GM18502 (cell line): ENCODE data around the gene IGSF9B.

Experiments used
- ATAC-seq: cut with Tn5 transposase; IDR thresholded peaks from one replicate; pipeline ENCODE4 v1.9.1; 2021; ENCODE audit warnings: mild to moderate bottlenecking; ENCODE audit not compliant: unreplicated experiment, poor library complexity

IGSF9B gene

DNA sequence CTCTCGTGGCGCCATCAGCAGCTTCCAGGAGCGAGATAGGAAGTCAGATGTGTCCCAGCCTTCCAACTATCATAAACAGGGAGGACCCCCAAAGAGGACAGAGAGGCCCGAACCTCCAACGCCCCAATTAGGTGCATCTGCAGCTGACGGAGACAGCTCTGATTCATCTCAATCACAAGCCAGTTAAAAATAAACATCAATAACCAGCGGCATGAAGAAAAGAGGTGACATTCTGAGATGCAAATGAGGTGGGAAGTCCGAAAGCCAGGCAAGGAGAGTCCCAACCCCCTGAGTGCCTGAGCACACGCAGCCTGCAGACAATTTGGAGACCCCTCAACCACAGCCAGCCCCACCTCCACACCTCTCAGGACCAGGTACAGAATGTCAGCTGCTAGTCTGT is 28.1 kb upstream of the IGSF9B start:
- peak; percentile 76 for ATAC-seq

DNA sequence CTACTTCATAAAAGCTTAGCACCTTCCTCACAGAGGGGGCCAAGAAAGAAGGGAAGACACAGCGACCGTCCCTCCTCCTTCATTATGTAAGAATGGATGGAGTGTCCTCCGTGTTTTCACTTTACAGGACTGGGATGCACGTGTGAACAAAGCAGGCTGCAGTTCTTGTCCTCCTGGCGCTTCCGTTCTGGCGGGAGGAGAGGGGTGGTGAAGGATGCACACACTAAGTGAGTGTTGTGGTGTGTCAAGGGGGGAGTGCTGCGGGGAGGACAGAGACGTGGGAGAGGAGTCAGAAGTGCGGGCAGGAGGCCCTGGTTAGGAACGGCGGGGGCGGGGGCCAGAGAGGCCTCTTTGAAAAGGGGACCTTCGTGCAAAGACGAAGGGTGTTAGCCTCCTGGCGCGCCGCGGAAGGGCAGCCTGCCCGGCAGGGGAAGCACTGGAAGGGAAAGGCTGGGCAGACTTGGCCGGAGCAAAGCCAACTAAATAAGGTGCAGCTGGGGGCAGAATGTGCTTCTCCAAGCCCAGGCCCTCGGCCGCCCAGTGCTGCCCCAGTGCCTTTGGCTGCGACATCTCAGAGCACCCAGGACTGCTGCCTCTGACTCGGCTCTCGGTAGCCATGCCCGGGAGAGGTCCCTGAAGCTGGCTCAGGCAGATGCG is 27.0 kb upstream of the IGSF9B start:
- no peak for ATAC-seq

DNA sequence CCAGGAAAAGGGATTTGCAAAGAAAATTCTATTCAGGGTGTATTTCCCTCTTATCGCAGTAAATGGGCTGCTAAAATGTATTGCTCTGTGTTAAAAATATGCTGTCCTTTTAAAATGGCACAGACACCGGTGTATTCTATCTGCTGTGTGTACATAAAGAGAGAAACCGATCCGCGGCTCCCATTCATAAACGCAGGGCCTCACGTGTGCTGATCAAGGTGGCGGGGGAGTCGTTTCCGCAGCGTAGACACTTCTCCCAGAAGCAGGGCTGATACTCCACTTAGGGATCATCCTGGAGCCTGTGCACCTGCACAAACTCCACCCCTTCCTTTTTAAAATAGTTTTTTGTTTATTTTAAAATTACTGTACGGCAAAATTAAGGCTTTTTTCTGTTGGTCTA is 26.1 kb upstream of the IGSF9B start:
- ATAC-seq = no peak

DNA sequence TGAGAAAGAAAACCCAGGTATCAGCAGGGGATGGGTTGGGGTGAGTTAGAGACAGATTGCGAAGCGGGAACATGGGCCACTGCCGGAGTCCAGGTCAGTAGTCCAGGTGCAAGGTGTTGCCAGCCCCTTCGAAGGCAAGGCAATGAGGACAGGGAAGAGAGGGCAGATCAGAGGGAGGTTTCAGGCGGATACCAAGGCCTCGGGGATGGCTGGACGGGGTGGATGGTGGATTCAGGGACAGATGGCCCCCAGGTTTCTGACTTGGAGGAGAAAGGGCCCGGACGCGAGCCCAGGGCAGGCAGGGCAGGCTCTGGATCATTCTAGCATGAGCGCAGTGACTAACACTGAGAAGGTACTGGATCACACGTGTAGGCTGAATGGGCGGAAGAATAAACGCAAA is 25.4 kb upstream of the IGSF9B start:
- no peak for ATAC-seq

DNA sequence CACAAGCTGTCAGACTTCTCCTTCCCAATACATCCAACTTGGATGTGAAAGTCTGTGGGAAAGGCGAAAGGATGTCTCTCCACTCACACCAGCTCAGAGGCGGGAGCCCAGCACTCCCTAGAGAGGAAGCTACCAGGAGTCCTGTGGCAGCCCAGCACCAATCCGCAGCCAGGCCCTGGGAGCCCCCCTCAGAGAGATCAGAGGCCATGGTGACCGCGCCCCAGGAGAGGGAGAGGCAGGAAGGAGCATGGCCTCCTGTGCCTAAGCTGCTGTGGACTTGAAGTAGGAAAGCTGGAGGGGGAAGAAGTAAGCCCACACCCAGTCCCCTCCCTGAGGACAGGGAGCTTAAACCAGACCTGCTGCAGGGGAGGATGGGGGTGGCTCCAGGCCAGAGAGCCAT is 24.4 kb upstream of the IGSF9B start:
- ATAC-seq = no peak

DNA sequence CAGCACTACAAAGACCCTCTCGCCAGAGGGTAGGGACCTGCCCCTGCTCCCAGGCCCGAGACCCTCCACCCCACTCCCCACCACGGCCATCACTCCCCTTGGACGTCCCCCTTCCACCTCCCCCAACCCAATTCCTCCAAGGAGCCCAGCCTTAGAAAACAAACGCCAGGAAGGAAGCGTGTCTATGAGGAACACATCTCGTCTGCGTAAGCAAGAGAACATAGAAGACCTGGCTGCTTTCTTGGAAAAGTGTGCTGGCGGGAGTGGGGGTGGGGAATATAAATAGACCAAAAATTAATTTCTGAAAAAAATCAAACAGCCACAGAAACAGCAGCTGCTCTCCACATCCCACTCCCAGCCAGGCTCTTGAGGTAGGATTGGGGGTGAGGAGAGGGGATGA is 23.9 kb upstream of the IGSF9B start:
- no peak for ATAC-seq

DNA sequence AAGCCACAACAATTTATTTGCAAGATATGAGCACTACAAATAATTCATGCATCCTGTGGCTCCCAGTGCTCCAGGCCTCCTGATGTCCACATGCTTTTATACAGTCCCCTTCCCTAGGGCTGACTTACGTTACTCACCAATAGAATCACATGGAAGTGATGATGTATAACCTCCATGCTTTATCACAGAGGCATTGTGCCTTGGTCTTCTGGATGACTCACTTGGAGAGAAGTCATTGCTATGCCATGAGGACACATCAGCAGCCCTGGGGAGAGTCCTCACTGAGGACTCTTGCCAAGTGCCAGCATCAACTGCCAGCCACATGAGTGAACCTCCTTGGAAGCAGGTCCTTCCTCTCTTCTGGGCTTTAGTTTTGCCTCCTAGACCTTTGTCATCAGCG is 22.0 kb upstream of the IGSF9B start:
- no peak for ATAC-seq

DNA sequence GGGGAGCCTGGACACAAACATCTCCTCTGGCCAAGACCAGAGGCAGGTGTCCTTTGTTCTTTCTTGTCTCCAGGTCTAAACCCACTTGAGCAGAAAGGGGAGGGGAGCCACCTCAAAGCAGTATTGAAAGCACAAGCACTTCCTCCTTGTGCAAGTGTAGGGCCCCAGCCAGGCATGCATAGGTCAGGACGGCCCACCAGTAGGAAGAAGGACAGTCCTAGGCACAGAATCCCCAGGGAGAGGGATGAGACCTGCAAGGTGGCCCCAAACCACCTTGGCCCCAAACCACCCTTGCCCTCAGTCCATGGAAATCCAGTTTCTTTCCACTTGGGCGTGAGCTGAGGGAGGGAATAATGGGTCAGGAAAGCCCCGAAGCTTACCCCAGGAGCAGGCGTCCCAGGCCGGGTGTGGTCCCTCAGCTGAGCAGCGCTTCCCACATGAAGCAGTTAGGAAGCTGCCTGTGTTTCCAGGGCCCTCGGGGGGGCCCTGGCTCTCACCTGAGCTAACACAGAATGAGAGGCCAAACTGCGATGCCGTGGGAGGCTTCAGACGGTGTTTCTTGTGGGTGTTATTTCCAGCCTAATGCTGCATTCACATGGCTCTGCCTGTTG is 20.4 kb upstream of the IGSF9B start:
- ATAC-seq = peak; percentile 100

DNA sequence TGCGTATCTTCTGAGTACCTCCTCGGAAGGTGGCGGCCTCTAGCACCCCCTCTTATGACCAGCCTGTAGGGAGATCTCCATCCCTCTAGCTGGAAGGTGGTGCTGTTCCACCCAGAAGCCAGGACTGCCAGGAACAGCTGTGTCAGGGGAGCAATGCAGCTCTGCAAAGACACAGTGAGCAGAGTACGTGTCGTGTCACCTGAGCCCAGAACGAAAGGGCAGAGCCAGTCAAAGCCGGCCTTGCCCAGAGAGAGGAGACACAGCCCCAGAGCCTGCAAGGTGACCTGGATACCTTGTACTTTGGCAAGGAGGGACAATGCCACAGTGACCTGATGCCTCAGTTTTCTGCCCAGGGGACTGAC is 18.7 kb upstream of the IGSF9B start:
- no peak for ATAC-seq

DNA sequence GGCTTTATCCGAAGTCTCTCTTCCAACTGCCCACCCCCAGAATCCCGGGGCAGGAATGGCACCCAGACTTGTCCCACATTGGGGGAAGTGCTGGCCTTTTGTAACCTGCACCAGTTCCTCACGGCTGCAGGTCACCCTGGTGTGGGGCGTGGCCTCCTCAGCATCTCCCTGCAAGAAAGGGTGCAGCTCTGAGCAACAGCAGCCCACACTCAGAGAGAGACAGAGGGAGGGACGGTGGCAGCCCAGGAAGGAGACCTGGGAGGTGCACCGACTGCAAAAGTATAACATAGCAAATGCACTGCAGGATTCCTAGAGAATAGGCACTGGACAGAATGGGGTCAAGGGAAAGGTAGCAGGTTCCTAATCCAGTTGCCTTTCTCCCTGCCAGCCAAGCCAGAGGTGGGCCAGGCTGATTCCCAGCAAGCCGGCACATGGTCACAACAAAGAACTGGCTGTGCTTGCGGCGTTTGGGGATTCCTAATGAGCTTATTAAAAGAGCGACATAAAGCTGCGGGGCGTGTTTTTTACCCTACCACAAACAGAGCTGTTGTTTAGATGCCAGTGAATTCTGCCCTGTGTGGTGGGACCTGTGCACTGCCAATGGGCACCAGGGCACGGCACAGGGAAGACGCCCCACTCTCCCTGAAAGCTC is 18.2 kb upstream of the IGSF9B start:
- no peak for ATAC-seq

DNA sequence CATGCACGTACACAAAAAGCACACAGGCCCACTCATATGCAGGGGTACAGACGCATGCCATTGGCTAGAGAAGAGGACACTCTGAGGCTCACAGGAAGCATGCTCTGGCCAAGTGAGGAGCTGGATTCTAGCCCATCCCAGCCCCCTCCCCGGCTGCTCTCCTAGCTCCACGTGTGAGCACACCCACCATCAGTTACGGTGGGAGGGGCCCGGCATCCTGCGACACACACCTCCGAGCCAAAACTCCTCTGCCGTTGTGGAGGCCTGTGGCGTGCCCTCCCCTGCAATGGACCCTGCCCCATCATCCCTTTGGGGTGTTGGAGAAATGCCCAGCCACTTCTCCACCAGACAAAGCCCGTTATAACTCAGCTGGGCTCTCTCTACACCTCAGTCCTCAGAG is 15.1 kb upstream of the IGSF9B start:
- ATAC-seq = no peak

DNA sequence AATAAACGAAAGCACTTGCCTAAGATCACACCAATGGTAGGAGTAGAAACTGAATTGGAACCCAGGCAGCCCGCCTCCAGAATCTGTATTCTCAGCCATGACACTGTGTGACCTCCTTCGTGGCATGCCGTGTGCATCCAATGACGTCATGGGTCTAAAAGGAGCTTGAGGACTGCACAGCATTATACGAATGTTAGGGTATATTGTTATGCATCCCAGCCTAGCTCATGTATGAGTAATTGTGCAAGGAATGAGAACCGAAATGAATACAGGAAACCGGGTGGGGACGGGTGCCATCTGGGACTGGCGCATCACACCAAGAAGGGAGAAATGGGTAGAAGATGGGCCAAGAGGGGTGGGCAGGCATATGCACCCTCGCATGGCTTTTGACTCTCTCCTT is 12.3 kb upstream of the IGSF9B start:
- no peak for ATAC-seq

DNA sequence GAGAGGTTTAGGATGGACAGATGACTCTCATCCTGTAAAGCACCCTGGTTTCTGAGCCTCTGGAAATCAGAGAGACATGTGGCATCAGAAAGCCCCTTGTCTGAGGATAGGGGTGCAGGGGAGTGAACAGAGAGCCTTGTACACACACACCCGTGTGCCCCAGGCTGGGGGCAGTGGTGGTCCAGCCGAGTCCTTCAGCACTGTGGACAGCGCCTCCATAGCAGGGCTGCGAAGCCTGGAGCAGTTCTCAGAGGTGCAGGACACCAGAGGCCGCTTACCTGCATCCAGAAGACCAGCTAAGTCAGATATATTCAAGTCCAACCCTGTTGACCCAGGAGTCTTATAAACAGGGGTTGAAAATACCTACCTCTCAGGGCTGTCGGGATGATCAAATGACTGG is 11.5 kb upstream of the IGSF9B start:
- no peak for ATAC-seq

DNA sequence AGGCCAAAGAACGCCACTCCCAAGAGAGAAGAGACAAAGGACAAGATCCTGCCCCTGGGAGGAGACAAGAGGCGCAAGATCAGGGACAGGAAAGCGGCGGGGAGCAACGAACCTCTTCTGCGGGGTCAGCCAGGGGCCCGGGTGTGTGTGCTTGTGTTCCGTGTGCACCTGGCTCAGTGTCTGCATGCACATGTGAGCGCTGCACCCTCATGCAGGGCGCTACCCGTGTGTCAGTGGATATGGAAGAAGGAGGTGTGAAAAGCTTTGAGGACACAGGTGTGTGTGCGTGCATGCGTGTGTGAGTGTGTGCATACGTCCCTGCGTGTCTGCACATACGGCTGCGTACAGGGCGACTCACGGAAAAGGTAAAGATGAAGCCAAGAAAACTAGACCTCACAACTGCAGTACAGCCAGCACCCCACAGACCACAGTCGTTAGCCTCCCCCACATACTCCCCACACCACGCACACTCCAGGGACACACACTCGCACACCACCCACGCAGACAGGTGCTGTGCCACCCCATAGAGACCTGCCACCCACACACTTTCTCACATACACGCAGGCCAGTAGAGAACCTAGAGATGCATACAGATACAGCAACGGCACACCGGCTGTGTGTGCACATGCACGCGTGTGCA is 11.0 kb upstream of the IGSF9B start:
- ATAC-seq = no peak

DNA sequence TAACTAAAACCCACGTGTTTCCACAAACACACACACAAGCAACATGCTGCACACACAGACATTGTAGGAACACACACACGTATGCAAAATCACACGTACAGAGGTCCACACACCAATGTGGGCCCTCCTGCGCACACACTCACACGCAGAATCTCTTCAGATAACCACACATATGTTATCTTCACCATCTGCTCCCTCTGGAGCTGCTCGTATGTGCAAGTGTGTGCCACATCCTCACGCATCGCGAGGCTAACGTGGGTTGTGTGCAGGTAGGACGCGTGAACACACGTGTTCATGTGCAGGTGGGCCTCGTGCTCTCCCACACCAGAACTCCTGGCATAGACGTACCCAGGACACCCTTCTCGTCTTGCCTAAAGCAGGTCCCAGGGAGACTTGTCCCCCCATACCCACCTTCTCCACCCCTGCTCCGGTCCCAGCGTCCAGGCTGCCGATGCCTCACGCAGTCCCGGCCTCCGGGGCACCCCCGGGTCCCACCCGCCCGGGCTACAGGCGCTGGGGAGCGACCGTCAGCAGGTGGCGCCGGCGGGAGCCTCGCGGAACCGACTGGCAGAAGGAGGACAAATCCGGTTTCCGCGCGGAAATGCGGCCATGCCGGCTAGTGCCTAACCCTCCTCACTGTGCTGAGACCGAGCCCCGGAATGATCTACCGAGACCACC is 10.3 kb upstream of the IGSF9B start:
- ATAC-seq = peak; percentile 73

DNA sequence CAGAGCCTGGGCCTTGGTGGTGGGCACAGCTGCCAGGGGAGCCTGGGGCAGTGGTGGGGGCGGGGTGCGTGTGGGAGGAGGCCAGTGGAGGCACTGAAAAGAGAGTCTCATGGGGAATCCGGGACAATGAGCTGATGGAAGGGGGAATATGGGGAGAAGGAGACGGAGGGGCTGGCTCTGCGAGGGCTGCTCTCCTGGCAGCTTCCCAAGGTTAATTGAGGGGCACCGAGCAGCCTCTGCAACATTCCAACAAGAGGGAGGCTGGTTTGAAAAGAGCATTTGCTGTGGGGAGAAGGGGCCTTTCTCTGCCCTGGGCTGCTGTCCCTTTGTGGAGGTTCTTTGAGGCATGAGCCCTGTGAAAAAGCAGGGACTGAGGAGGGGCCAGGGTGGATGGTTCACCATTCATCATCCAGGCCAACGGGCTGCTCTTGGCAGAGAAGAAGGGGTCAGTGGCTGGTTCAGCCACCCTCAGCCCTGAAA is 9.4 kb upstream of the IGSF9B start:
- ATAC-seq = no peak

DNA sequence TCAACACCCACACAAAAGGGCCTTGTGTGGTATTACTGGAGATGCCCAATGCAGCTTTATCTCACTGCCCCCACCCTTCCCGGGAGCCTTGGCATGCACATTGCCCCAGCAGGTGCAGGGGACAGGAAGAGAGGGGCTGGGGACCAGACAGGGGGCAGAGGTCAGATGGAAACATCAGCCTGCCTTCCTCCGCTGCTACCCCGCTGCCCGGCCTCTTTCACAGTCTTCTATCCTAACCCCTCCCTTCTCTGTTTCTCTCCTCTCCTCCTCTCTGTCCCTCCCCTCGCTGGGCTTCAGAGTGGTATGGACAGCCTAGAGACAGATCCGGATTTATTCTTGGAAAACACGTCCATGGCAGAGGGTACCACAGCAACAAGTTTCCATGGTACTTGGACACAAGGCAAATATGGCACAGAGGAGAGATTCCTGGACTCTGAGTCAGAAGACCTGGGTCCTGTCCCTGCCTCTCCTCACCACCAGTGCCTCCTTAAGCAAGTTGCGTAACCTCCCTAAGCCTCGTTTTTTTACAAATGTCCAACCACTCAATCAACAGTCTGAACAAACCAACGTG is 8.3 kb upstream of the IGSF9B start:
- no peak for ATAC-seq

DNA sequence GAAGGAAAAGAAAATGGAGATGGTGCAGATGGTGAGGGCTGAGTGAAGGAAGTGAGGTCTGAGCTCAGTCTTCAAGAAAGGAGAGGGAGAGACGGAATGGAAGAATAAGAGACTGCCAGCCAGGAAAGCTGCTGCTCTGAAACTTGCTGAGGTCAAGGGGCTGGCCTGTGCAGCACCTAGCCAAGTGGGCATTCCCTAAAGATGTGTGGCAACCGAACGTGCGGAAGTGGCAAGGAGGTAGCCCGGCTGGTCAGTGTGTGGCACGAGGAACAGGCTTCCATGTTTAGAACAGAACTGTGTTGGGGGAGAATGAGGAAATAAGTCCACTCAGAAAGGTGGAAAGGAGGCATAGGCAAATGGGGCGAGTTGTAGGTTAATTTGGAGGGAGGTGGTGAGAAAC is 7.6 kb upstream of the IGSF9B start:
- no peak for ATAC-seq

DNA sequence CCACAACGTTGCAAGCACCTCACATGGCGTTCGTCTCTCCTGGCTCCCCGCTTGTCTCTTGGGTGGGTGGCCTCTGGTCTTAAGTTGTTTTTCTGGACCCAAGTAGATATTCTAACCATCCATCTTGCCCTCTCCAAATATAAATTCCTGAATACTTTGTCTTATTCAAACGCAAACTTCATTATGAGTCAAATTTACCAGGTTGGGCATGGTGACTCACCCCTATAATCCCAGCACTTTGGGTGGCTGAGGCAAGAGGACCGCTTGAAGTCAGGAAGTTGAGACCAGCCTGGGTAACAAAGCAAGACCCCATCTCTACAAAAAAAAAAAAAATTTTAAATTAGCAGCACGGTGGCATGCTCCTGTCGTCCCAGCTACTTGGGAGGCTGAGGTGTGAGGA is 5.1 kb upstream of the IGSF9B start:
- ATAC-seq = no peak

DNA sequence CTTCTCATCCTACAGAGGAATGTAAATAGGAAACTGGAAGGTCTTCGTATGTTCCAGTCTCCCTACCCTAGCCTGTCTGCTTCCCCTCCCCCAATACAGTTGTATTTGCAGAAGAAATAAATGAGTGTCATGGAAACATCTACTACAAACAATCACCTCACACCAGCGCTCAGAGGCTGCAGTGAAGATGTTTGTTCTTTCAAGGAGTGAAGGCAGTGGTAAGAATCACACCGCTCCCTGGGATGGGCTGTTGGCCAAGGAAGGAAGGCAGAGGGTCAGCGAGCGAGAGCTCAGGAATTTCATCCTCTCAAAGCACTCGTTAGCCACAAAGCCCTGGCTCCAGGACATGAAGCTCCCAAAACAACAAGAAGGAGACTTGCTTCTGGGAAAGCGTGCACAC is 1.1 kb upstream of the IGSF9B start:
- ATAC-seq = no peak
